ENCODE data around the gene LRRC23.
"Not testable (repeated sequence)": the region's sequence is repeated elsewhere in the genome, so short reads cannot be mapped to it uniquely, and the experiment has no call there.

DNA sequence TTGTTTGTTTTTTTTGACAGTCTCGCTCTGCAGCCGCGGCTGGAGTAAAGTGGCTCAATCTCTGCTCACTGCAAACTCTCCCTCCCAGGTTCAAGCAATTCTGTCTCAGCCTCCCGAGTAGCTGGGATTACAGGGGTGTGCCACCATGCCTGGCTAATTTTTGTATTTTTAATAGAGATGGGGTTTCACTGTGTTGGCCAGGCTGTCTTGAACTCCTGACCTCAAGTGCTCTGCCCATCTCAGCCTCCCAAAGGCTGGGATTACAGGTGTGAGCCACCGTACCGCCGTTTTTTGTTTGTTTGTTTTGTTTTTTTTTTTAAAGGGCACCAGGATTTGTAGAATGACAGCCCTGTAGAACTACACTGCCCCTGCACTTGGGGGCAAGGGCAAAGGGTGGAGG, 15.8 kb upstream of the LRRC23 start:
- TF ChIP-seq CTCF (conservative IDR thresholded peaks at IDR 0.05 in 1 of 2, IDR thresholded peaks at IDR 0.05 in 1 of 2; ENCODE audit: extremely low read depth in 1 of 2, insufficient read depth in 1 of 2, low read depth in 1 of 2, low read length in 2 of 2); EZH2 (IDR thresholded peaks at IDR 0.05; ENCODE audit: borderline replicate concordance, low read length): not testable (repeated sequence)
